GM12891 (cell line): Measurements from ENCODE around the gene KDM4E.

ENCODE experiments used
- PAX5 ChIP-seq: IDR thresholded peaks from 2 replicates; pipeline ENCODE4 v1.6.1; 2011; ENCODE audit warnings: low read length, moderate library complexity, mild to moderate bottlenecking; ENCODE audit not compliant: insufficient read depth, severe bottlenecking
- POLR2A ChIP-seq: IDR thresholded peaks from 2 replicates; pipeline ENCODE4 v1.6.1; 2011; ENCODE audit warnings: low read depth, low read length, control low read depth
- POLR2AphosphoS5 ChIP-seq: IDR thresholded peaks from 2 replicates; pipeline ENCODE4 v1.6.1; 2011; ENCODE audit warnings: low read depth, low read length, control low read depth
- POU2F2 ChIP-seq: IDR thresholded peaks from 2 replicates; pipeline ENCODE4 v1.6.1; 2011; ENCODE audit warnings: low read depth, mild to moderate bottlenecking, control low read depth, low read length, moderate library complexity
- SPI1 ChIP-seq: IDR thresholded peaks from 2 replicates; pipeline ENCODE4 v1.6.1; 2011; ENCODE audit warnings: low read depth, low read length, control low read depth
- TAF1 ChIP-seq: IDR thresholded peaks from 2 replicates; pipeline ENCODE4 v1.6.1; 2011; ENCODE audit warnings: low read depth, low read length, control low read depth

- TF ChIP-seq POLR2A (no peak), POLR2AphosphoS5 (no peak), TAF1 (no peak), POU2F2 (no peak), PAX5 (no peak), SPI1 (no peak)
These were observed 13.7 kb upstream of the KDM4E start for GRCh38 chr11:95011376-95011775.
